GM21619 (cell line): ENCODE measurements around the gene KPNA1.
"Not testable (repeated sequence)": the region's sequence is repeated elsewhere in the genome, so short reads cannot be mapped to it uniquely, and the experiment has no call there.

ENCODE experiments used
- ATAC-seq: cut with Tn5 transposase; IDR thresholded peaks from one replicate; pipeline ENCODE4 v1.9.1; 2021; ENCODE audit not compliant: unreplicated experiment

KPNA1 gene

DNA sequence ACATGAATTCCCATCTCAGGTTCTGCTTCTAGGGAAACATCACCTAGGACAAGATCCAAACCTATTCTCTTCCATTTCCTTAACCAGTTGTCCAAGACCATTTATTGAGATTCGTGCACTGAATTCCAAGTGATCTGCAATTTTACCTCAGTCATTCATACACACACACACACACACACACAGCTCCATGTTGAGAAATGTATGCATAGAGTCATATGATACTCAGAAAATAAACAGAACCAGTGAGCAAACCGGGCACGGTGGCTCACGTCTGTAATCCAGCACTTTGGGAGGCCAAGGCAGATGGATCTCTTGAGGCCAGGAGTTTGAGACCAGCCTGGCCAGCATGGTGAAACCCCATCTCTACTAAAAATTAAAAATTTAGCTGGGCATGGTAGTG lies 6.1 kb upstream of the KPNA1 start:
- ATAC-seq: no peak

DNA sequence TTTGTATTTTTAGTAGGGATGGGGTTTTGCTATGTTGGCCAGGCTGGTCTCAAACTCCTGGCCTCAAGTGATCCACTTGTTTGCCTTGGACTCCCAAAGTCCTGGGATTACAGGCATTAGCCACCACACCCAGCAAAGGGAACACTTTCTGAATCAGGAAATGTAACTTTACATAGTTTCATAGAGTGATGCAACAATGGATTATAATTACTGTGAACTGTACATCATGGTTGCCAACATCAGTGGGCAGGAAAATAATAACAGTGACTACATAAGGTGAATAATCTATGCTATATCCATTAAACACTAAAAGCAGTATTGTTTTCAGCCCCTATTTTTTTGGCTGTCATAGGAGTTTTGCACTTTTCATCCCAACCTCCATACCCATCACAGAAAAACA lies 5.0 kb upstream of the KPNA1 start:
- no peak for ATAC-seq

DNA sequence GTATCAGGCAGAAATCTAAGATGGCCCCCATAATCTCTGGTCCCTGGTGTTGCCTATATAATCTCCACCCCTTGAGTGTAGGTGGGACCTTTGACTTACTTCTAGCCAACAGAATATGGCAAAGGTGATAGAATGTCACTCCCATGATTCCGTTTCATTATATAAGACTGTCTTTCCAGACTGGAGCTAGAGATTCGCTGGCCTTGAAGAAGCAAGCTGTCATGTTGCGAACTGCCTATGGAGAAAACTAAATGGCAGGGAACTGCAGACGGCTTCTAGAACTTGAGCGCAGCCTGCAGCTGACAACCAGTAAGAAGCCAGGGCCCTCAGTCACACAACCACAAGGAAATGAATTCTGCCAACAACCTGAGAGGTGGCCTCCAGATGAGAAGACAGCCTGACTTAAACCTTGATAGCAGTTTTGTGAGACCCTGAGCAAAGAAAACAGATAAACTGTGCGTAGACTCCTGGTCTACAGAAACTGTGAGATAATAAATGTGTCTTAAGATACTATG lies 2.2 kb upstream of the KPNA1 start:
- no peak for ATAC-seq

- no peak for ATAC-seq
Measured at GRCh38 chr3:122515870-122516269, 1.1 kb upstream of the KPNA1 start.

DNA sequence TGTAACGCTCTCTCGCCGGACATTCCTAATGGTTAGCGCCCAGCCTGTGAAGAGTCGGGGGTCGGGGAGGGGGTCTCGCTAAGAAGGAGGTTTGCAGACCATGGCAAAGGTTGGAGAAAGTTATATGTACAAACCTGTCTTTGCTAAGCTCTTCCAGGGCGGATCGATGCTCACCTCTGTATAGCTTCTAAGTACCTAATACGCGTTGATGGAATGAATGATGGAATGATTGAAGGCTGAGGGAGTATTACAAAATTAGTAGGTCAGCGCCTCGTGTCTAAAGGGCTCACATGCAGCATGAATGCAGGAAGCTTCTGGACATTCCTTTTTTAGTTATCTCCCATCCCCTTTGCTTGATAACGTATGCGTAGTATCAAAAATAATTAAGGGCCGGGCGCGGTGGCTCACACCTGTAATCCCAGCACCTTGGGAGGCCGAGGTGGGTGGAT lies 305 bp upstream of the KPNA1 start:
- ATAC-seq: no peak

GRCh38 chr3:122513386-122514122 lies 1.2 kb downstream of the KPNA1 start:
- ATAC-seq: no peak

- no peak for ATAC-seq
Measured at GRCh38 chr3:122512284-122512683, 2.5 kb downstream of the KPNA1 start.

- ATAC-seq: no peak
Measured at GRCh38 chr3:122510878-122511535, 3.7 kb downstream of the KPNA1 start.

GRCh38 chr3:122508944-122509343 lies 5.8 kb downstream of the KPNA1 start:
- ATAC-seq: not testable (repeated sequence)

- ATAC-seq: no peak
Measured at GRCh38 chr3:122508135-122508914, 6.4 kb downstream of the KPNA1 start.

DNA sequence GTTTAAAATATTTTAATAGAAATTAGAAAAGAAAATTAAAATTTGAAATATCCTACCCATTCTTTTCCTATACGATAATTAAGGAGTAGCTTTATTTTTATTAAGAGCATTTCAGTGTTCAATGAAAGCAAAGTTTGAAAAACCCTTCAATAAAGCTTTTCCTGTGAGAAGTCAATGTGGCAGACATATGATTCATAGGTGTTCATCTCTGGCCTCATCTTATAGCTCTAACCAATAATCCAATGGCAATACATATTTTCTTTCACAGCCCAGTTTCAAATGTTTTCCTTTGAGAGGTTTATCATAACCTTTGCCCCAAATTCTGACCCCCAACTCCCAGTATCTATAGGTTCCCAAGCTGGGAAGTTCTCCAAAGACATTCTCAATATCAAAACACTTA lies 8.3 kb downstream of the KPNA1 start:
- ATAC-seq: no peak

DNA sequence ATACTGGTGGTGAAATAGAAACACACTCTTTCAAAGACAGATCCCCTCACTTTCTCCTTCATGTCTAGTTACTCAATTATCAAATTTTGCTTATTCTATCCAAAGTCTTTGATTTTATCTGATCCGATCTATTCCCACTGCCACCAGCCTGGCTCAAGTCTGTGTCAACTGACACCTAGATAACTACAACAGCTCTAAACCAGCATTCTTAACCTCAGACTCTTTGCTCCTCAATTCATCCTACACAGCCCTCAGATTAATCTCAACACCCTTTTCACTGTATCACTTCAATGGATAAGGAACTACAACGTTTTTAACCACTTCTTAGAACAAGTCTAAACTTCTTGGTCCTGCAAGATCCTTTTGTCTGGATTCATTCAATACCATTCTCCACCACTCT lies 9.1 kb downstream of the KPNA1 start:
- ATAC-seq: no peak

GRCh38 chr3:122502941-122503340 lies 11.8 kb downstream of the KPNA1 start:
- ATAC-seq: no peak

DNA sequence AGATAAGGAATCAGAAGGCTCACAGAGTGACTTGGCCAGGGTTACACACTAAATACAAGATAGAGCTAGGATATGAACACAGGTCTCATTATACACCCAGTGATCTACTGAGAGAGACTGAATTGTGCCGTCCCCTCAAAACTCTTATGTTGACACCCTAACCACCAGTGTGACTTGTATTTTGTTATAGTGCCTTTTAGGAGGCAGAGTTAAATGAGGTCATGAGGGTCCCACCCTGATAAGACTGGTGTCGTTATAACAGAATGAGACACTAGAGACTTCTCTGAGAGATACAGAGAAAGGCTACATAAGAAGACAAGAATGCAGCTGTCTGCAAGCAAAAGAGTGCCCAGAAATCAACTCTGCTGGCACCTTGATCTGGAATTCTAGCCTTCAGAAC lies 12.6 kb downstream of the KPNA1 start:
- no peak for ATAC-seq

DNA sequence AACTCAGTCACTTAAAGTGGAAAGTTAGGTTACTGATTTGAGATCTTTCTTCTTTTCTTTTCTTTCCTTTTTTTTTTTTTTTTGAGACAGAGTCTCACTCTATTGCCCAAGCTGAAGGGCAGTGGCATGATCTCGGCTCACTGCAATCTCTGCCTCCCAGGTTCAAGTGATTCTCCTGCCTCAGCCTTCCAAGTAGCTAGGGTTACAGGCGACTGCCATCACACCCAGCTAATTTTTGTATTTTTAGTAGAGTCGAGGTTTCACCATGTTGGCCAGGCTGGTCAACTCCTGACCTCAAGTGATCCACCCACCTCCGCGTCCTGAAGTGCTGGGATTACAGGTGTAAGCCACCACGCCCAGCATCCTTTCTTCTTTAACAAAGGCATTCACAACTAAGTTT lies 13.8 kb downstream of the KPNA1 start:
- ATAC-seq: not testable (repeated sequence)

GRCh38 chr3:122498152-122498551 lies 16.6 kb downstream of the KPNA1 start:
- no peak for ATAC-seq

- ATAC-seq: peak; percentile 86
Measured at GRCh38 chr3:122497425-122497824, 17.3 kb downstream of the KPNA1 start.

- no peak for ATAC-seq
Measured at GRCh38 chr3:122496508-122496907, 18.2 kb downstream of the KPNA1 start.

DNA sequence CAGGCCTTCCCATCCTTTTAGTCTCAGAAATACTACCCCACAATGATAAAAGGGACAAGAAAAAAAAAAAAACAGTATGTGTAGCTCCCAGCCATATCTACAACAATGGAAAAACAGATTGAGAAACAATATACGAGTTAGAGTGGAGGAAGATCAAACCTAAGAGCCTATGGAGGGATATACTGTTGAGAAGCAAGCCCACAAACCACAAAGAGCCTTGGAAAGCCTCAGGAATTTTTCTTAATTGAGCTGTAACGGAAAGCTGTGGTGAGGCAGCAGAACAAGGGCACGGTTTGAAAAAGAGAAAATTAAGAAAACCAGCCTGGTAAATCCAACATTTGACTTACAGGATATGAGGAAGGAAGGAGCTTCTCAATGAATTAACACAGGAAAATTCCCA lies 21.4 kb downstream of the KPNA1 start:
- ATAC-seq: no peak

- ATAC-seq: no peak
Measured at GRCh38 chr3:122488262-122488973, 26.3 kb downstream of the KPNA1 start.

GRCh38 chr3:122484985-122485384 lies 29.8 kb downstream of the KPNA1 start:
- no peak for ATAC-seq
